ENCODE data around the gene NIM1K. TPM values are rescaled to one million over a fixed set of nuclear protein-coding genes. Genes with fewer than 3 reads are reported as not detected.
A peak's percentile ranks its signal among the peaks of the same experiment; 100 is the strongest.
"Not testable (repeated sequence)": the region's sequence is repeated elsewhere in the genome, so short reads cannot be mapped to it uniquely, and the experiment has no call there.

NIM1K gene
- total RNA-seq, 3 donors from 2014 or later (not counting 1 experiment from before 2014, with no cell fraction given), result 0.28 to 0.40 (median 0.36) TPM

DNA sequence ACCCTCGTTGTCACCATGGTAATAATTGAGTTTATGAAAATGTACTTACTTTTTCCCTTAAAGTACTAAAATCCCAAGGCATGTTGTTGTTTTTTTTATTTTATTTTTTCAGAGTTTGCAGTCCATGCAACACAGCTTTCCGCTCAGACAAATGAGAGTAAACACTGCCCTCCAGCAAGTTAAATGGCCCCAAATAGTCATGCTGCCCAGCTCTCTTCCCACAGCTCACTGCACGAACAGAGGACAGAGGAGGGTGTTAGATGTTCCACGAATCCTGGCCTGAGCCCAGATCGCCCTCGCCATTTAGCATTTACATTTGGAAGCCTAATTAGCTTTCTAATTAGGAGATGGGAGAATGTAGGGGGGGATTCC, 1.9 kb downstream of the NIM1K start:
- intact Hi-C loops (cut with micrococcal nuclease), result loop anchor here (1.0 to 2.0 kb wide), 2 partner anchors 73 to 119 kb away; partner anchors contain the start of genes HMGCS1 and ZNF131
- H3K27ac Mint-ChIP-seq, result peak overlapping the region; percentile 23 to 72
- H3K4me3 ChIP-seq (ENCODE audit: low read length), result no peak overlapping the region
- no peaks in the 10 kb centered on the region for H3K9me3 ChIP-seq (ENCODE audit: control insufficient read depth, insufficient read depth, low read length)
- peaks cover 26 to 34% of the 10 kb centered on the region in 2 donors for H3K4me1 Mint-ChIP-seq
- H3K4me1 ChIP-seq (ENCODE audit: control insufficient read depth, insufficient read depth, low read length), result peaks cover 20% of the 10 kb centered on the region
- TF ChIP-seq, protein P1, sequence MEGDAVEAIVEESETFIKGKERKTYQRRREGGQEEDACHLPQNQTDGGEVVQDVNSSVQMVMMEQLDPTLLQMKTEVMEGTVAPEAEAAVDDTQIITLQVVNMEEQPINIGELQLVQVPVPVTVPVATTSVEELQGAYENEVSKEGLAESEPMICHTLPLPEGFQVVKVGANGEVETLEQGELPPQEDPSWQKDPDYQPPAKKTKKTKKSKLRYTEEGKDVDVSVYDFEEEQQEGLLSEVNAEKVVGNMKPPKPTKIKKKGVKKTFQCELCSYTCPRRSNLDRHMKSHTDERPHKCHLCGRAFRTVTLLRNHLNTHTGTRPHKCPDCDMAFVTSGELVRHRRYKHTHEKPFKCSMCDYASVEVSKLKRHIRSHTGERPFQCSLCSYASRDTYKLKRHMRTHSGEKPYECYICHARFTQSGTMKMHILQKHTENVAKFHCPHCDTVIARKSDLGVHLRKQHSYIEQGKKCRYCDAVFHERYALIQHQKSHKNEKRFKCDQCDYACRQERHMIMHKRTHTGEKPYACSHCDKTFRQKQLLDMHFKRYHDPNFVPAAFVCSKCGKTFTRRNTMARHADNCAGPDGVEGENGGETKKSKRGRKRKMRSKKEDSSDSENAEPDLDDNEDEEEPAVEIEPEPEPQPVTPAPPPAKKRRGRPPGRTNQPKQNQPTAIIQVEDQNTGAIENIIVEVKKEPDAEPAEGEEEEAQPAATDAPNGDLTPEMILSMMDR (IDR thresholded peaks at IDR 0.05), result no peak
- no peak overlapping the region for H3K27ac ChIP-seq (ENCODE audit: low read length)
- H3K4me3 Mint-ChIP-seq, result peak overlapping the region; percentile 83
- no peaks in the 10 kb centered on the region for H3K36me3 Mint-ChIP-seq
- whole genome bisulfite sequencing (ENCODE audit: insufficient coverage), result 82% methylated on average over 4 of the region's 6 CpGs
- peaks cover 3% of the 10 kb centered on the region for H3K27me3 ChIP-seq (ENCODE audit: control insufficient read depth, insufficient read depth, low read length)
- H3K27me3 Mint-ChIP-seq (ENCODE audit: low read depth in 2 of 2), result peaks cover 0 to 15% of the 10 kb centered on the region in 2 donors
- DNase-seq (no peak), ATAC-seq (no peak)
- H3K36me3 ChIP-seq (ENCODE audit: control insufficient read depth, insufficient read depth, low read length), result no peaks in the 10 kb centered on the region
- no peaks in the 10 kb centered on the region for H3K9me3 Mint-ChIP-seq

DNA sequence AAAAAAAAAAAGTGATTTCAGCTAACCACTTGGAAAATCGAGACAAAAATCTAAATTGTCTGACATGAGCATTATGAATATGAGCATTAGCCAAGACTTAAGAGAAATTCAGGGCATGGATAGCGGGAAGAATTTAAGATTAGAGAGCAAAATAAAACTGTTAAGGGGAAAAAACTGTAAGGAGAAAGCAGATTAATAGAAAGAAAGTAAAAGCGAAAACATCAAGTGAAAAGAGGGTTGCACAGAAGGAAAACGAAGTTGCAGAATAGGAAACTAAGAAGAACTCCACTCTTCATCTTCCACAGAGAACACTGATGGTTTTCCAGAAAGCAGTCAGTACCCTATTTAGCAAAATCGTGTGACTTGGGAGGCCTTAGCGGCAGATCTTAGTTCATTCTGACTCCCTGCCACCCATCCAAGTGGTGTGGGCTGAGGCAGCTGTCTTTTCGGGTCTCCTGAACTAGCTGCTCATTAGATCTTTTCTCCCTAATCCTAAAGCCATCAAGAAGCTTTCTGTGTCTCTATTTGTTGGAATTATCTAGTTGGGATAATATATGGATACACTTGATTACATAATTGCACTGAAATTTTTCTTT, 3.7 kb downstream of the NIM1K start:
- no peak for ATAC-seq
- H3K4me3 Mint-ChIP-seq, result no peak overlapping the region
- TF ChIP-seq, protein P1 (IDR thresholded peaks at IDR 0.05), result no peak
- no peaks in the 10 kb centered on the region for H3K36me3 Mint-ChIP-seq
- Histone ChIP-seq H3K9me3 (ENCODE audit: control insufficient read depth, insufficient read depth, low read length) (no peaks in the 10 kb centered on the region), H3K27me3 (ENCODE audit: control insufficient read depth, insufficient read depth, low read length) (peaks cover 3% of the 10 kb centered on the region), H3K36me3 (ENCODE audit: control insufficient read depth, insufficient read depth, low read length) (no peaks in the 10 kb centered on the region), H3K27ac (ENCODE audit: low read length) (no peak overlapping the region), H3K4me1 (ENCODE audit: control insufficient read depth, insufficient read depth, low read length) (peaks cover 20% of the 10 kb centered on the region), H3K4me3 (ENCODE audit: low read length) (no peak overlapping the region)
- WGBS (ENCODE audit: insufficient coverage), result 87% methylated on average over 7 of the region's 7 CpGs
- H3K27me3 Mint-ChIP-seq (ENCODE audit: low read depth in 2 of 2), result peaks cover 0 to 17% of the 10 kb centered on the region in 2 donors
- intact Hi-C loops (cut with micrococcal nuclease), result no loop called here
- peaks cover 0 to 2% of the 10 kb centered on the region in 2 donors for H3K9me3 Mint-ChIP-seq
- H3K4me1 Mint-ChIP-seq, result peaks cover 25 to 32% of the 10 kb centered on the region in 2 donors
- no peak overlapping the region for H3K27ac Mint-ChIP-seq
- no peak for DNase-seq

DNA sequence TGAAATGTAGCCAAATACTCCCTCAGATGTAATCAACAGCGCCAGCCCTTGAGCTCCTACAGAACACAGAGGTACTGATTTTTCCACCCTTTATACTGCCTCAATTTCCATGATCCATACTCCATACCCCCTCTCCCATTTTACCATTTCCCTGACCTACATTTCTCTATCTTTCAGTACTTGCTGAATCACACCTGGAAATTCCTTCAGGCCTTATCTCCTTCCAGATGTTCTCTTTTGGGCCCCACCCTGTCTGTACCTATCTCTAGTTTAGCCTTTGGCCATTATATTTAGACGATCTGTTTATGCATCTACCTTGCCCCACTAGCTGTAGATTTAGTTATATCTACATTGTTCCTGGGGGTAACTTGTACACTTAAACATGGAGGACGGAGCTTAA, 5.5 kb downstream of the NIM1K start:
- Mint-ChIP-seq H3K27ac (no peak overlapping the region), H3K9me3 (peaks cover 0 to 2% of the 10 kb centered on the region in 2 donors), H3K36me3 (no peaks in the 10 kb centered on the region), H3K4me3 (no peak overlapping the region), H3K4me1 (peaks cover 14 to 15% of the 10 kb centered on the region in 2 donors), H3K27me3 (ENCODE audit: low read depth in 2 of 2) (peaks cover 0 to 16% of the 10 kb centered on the region in 2 donors)
- DNase-seq (no peak), ATAC-seq (no peak)
- intact Hi-C loops (cut with micrococcal nuclease), result no loop called here
- Histone ChIP-seq H3K27ac (ENCODE audit: low read length) (no peak overlapping the region), H3K4me3 (ENCODE audit: low read length) (no peak overlapping the region), H3K4me1 (ENCODE audit: control insufficient read depth, insufficient read depth, low read length) (peaks cover 9% of the 10 kb centered on the region), H3K36me3 (ENCODE audit: control insufficient read depth, insufficient read depth, low read length) (no peaks in the 10 kb centered on the region), H3K27me3 (ENCODE audit: control insufficient read depth, insufficient read depth, low read length) (peaks cover 3% of the 10 kb centered on the region), H3K9me3 (ENCODE audit: control insufficient read depth, insufficient read depth, low read length) (no peaks in the 10 kb centered on the region)
- 98% methylated on average over 2 of the region's 3 CpGs for WGBS (ENCODE audit: insufficient coverage)
- TF ChIP-seq, protein P1 (IDR thresholded peaks at IDR 0.05), result no peak

DNA sequence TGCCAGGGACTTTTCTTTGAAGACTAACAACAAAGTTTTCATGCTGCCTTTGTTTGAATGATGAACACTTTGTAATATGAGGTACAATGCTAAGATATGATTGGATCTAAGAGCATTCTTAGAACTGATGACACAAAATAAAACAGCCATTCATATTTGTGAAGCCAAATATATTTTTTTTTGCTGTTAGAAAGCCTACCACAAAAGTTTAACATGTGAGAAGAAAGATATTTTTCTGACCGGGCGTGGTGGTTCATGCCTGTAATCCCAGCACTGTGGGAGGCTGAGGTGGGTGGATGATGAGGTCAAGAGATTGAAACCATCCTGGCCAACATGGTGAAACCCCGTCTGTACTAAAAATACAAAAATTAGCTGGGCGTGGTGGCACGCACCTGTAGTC, 9.4 kb downstream of the NIM1K start:
- WGBS (ENCODE audit: insufficient coverage), result 80% methylated on average over 5 of the region's 5 CpGs
- H3K27ac Mint-ChIP-seq; ATAC-seq; H3K4me3 ChIP-seq (ENCODE audit: low read length); H3K27me3 Mint-ChIP-seq (ENCODE audit: low read depth in 2 of 2); H3K9me3 Mint-ChIP-seq; H3K27me3 ChIP-seq (ENCODE audit: control insufficient read depth, insufficient read depth, low read length); H3K4me3 Mint-ChIP-seq; intact Hi-C loops (cut with micrococcal nuclease); H3K9me3 ChIP-seq (ENCODE audit: control insufficient read depth, insufficient read depth, low read length); DNase-seq; H3K4me1 ChIP-seq (ENCODE audit: control insufficient read depth, insufficient read depth, low read length); H3K27ac ChIP-seq (ENCODE audit: low read length); H3K36me3 Mint-ChIP-seq; H3K4me1 Mint-ChIP-seq; H3K36me3 ChIP-seq (ENCODE audit: control insufficient read depth, insufficient read depth, low read length): not testable (repeated sequence)

All from natural killer cell (primary cell).